GM19324 (cell line): ENCODE measurements around the gene PCDHGA4.
"Not testable (repeated sequence)": the region's sequence is repeated elsewhere in the genome, so short reads cannot be mapped to it uniquely, and the experiment has no call there.

ENCODE experiments used
- ATAC-seq: cut with Tn5 transposase; IDR thresholded peaks from one replicate; pipeline ENCODE4 v1.9.1; 2021; ENCODE audit warnings: mild to moderate bottlenecking, moderate library complexity; ENCODE audit not compliant: unreplicated experiment, low FRiP score

Gene PCDHGA4

GRCh38 chr5:141354900-141355469 is at the start of gene PCDHGA4:
Gene PCDHGA4 (plus strand): TSS chr5:141355021. CDS start chr5:141355108, 87 bp downstream.
- no peak for ATAC-seq

- ATAC-seq, result no peak
Measured at GRCh38 chr5:141306630-141307029, 48.2 kb upstream of the PCDHGA4 start.

- no peak for ATAC-seq
Measured at GRCh38 chr5:141313711-141314110, 41.1 kb upstream of the PCDHGA4 start.

- not testable (repeated sequence) for ATAC-seq
Measured at GRCh38 chr5:141316963-141317362, 37.9 kb upstream of the PCDHGA4 start.

GRCh38 chr5:141319202-141319601 is 35.6 kb upstream of the PCDHGA4 start:
- no peak for ATAC-seq

GRCh38 chr5:141319699-141320098 is 35.1 kb upstream of the PCDHGA4 start:
- ATAC-seq, result no peak

GRCh38 chr5:141320225-141321169 is 34.3 kb upstream of the PCDHGA4 start, which contains the start of gene TAF7:
Gene TAF7 (minus strand): TSS chr5:141320784. CDS start chr5:141320044, 740 bp downstream.
- peak; percentile 98 for ATAC-seq

- no peak for ATAC-seq
Measured at GRCh38 chr5:141322261-141322660, 32.6 kb upstream of the PCDHGA4 start.

- peak; percentile 72 for ATAC-seq
Measured at GRCh38 chr5:141326088-141326854, 28.6 kb upstream of the PCDHGA4 start.

- no peak for ATAC-seq
Measured at GRCh38 chr5:141328231-141328630, 26.6 kb upstream of the PCDHGA4 start.

- ATAC-seq, result no peak
Measured at GRCh38 chr5:141330299-141331080, 24.3 kb upstream of the PCDHGA4 start, which contains the start of gene PCDHGA1. Gene PCDHGA1 (plus strand): TSS chr5:141330514.

GRCh38 chr5:141332571-141332970 is 22.2 kb upstream of the PCDHGA4 start:
- ATAC-seq, result not testable (repeated sequence)

- no peak for ATAC-seq
Measured at GRCh38 chr5:141338538-141339306, 16.1 kb upstream of the PCDHGA4 start, which contains the start of gene PCDHGA2. Gene PCDHGA2 (plus strand): TSS chr5:141338760.

- not testable (repeated sequence) for ATAC-seq
Measured at GRCh38 chr5:141340781-141341354, 14.0 kb upstream of the PCDHGA4 start.

GRCh38 chr5:141342773-141343172 is 12.0 kb upstream of the PCDHGA4 start:
- no peak for ATAC-seq

- no peak for ATAC-seq
Measured at GRCh38 chr5:141343242-141343952, 11.4 kb upstream of the PCDHGA4 start, which contains the start of gene PCDHGA3. Gene PCDHGA3 (plus strand): TSS chr5:141343829. CDS start chr5:141344034, 205 bp downstream.

- no peak for ATAC-seq
Measured at GRCh38 chr5:141343953-141344463, 10.8 kb upstream of the PCDHGA4 start.

- no peak for ATAC-seq
Measured at GRCh38 chr5:141345327-141345726, 9.5 kb upstream of the PCDHGA4 start.
